HCT116 (cell line): ENCODE data around the gene ADAM30. TPM values are rescaled to one million over a fixed set of nuclear protein-coding genes. Genes with fewer than 3 reads are reported as not detected.

Experiments used
- ATAC-seq: fragments of 200-7000 bp; cut with Tn5 transposase; 2 replicates; pipeline ENCODE4 v1.9.1; 2020; ENCODE audit warnings: mild to moderate bottlenecking, moderate library complexity
- BruUV-seq: library from RNA; stranded (reverse); fragments of 400-500 nt; replicated peaks from 2 replicates; lab custom pipeline; 2021; lab: Mats Ljungman, UMichigan
- CTCF ChIA-PET: fragments of 300-600 bp; sonication (Branson Sonifier 250); formaldehyde crosslinking; loops from one replicate; lab custom pipeline; 2021; ENCODE audit warnings: antibody characterized with exemption; lab: Charles Lee
- POLR2A ChIA-PET: fragments of 300-600, 350-600 bp; sonication (Branson Sonifier 250); formaldehyde crosslinking; loops from one replicate; lab custom pipeline; 2021; ENCODE audit warnings: antibody characterized with exemption; lab: Charles Lee
- RAD21 ChIA-PET, 2 experiments: fragments of 300-600 bp; sonication (Branson Sonifier 250); formaldehyde crosslinking; loops; one replicate each; lab custom pipeline; 2023; ENCODE audit warnings: low total read pairs in 2 of 2; ENCODE audit not compliant: uncharacterized antibody in 2 of 2, unreplicated experiment in 2 of 2, low non-redundant PET in 1 of 2; lab: Charles Lee
- DNase-seq: peaks from one replicate; pipeline ENCODE4 v3.0.0-alpha.2; 2010; ENCODE audit warnings: low read depth, low spot score
- H2AFZ ChIP-seq: fragments of 200-600 bp; shearing (Covaris generic), sonication (generic); 2 replicates; pipeline ENCODE4 v1.6.1; 2017; ENCODE audit warnings: low read depth, mixed run types, mixed read lengths, antibody characterized with exemption, low read length; ENCODE audit not compliant: poor library complexity, severe bottlenecking
- H3K27ac ChIP-seq: 2 replicates; pipeline ENCODE4 v1.5.1; 2012; ENCODE audit warnings: low read depth, low read length
- H3K27me3 ChIP-seq: fragments of 200-600 bp; sonication (generic); 2 replicates; pipeline ENCODE4 v1.6.1; 2016; ENCODE audit warnings: mixed run types, low read length, mixed read lengths; ENCODE audit not compliant: insufficient read depth
- H3K36me3 ChIP-seq, 2 experiments: fragments of 200-500 bp in 1 of 2; fragments of 200-600 bp in 1 of 2; sonication (Bioruptor generic) in 1 of 2; sonication (generic) in 1 of 2; 2 replicates each; pipeline versions ENCODE4 v1.5.1 to v1.6.1; 2014 to 2016; ENCODE audit warnings: low read length in 2 of 2, inconsistent platforms in 1 of 2, mixed read lengths in 1 of 2, mixed run types in 1 of 2; ENCODE audit not compliant: insufficient read depth in 2 of 2, control insufficient read depth in 1 of 2
- H3K4me1 ChIP-seq, 2 experiments: fragments of 200-600 bp in 1 of 2; sonication (generic) in 1 of 2; 2 replicates each; pipeline versions ENCODE4 v1.5.1 to v1.6.1; 2012 to 2017; ENCODE audit warnings: low read length in 2 of 2, inconsistent platforms in 1 of 2, mild to moderate bottlenecking in 1 of 2, mixed read lengths in 1 of 2, mixed run types in 1 of 2, moderate library complexity in 1 of 2; ENCODE audit not compliant: insufficient read depth in 2 of 2, control insufficient read depth in 1 of 2
- H3K4me2 ChIP-seq: fragments of 200-600 bp; sonication (generic); 2 replicates; pipeline ENCODE4 v1.6.1; 2017; ENCODE audit warnings: mixed run types, low read length, mixed read lengths
- H3K4me3 ChIP-seq, 2 experiments: fragments of 200-600 bp in 1 of 2; sonication (generic) in 1 of 2; replicated peaks in 1 of 2; 2 replicates each; pipeline ENCODE4 v1.5.1; 2011 to 2016; ENCODE audit warnings: low read length in 2 of 2, control low read depth in 1 of 2, low read depth in 1 of 2, mild to moderate bottlenecking in 1 of 2, mixed read lengths in 1 of 2, mixed run types in 1 of 2
- H3K79me2 ChIP-seq: fragments of 200-600 bp; sonication (generic); 2 replicates; pipeline ENCODE4 v1.6.1; 2017; ENCODE audit warnings: mild to moderate bottlenecking, mixed run types, low read length, moderate library complexity, mixed read lengths; ENCODE audit not compliant: insufficient read depth
- H3K9ac ChIP-seq: fragments of 200-600 bp; sonication (generic); 2 replicates; pipeline ENCODE4 v1.6.1; 2016; ENCODE audit warnings: low read length, mixed read lengths
- H3K9me2 ChIP-seq: fragments of 200-600 bp; sonication (generic), shearing (Covaris generic); 2 replicates; pipeline ENCODE4 v1.6.1; 2017; ENCODE audit warnings: mixed run types, mild to moderate bottlenecking, moderate library complexity; ENCODE audit not compliant: insufficient read depth
- H3K9me3 ChIP-seq, 2 experiments: fragments of 200-500 bp in 1 of 2; fragments of 200-600 bp in 1 of 2; sonication (Bioruptor generic) in 1 of 2; sonication (generic) in 1 of 2; 2 replicates each; pipeline ENCODE4 v1.6.1; 2014 to 2017; ENCODE audit warnings: low read length in 2 of 2, mixed read lengths in 2 of 2, inconsistent platforms in 1 of 2, low read depth in 1 of 2, mild to moderate bottlenecking in 1 of 2, mixed run types in 1 of 2, moderate library complexity in 1 of 2; ENCODE audit not compliant: control insufficient read depth in 1 of 2, insufficient read depth in 1 of 2
- H4K20me1 ChIP-seq: fragments of 200-600 bp; sonication (generic), shearing (Covaris generic); 2 replicates; pipeline ENCODE4 v1.6.1; 2017; ENCODE audit warnings: mixed run types, mild to moderate bottlenecking, moderate library complexity; ENCODE audit not compliant: insufficient read depth
- CBX3 ChIP-seq: IDR thresholded peaks from 2 replicates; pipeline ENCODE4 v1.6.1; 2012; ENCODE audit warnings: low read depth
- CEBPB ChIP-seq: IDR thresholded peaks from 2 replicates; pipeline ENCODE4 v1.6.1; 2012; ENCODE audit warnings: low read depth
- EGR1 ChIP-seq: IDR thresholded peaks from 2 replicates; pipeline ENCODE4 v1.6.1; 2012; ENCODE audit warnings: low read depth
- EZH2 ChIP-seq: fragments of 200-600 bp; sonication (generic); IDR thresholded peaks from 2 replicates; pipeline ENCODE4 v1.6.1; 2017; ENCODE audit warnings: antibody characterized with exemption, mixed run types
- EZH2phosphoT487 ChIP-seq: fragments of 200-600 bp; IDR thresholded peaks from 2 replicates; pipeline ENCODE4 v1.6.1; 2018; ENCODE audit warnings: antibody characterized with exemption, borderline replicate concordance
- FOSL1 ChIP-seq: IDR thresholded peaks from 2 replicates; pipeline ENCODE4 v1.6.1; 2012; ENCODE audit warnings: low read depth
- POLR2A ChIP-seq: IDR thresholded peaks from 2 replicates; pipeline ENCODE4 v1.7.0; 2011; ENCODE audit warnings: borderline replicate concordance; ENCODE audit not compliant: insufficient read depth, insufficient read length; ENCODE audit errors: extremely low read depth
- RAD21 ChIP-seq: IDR thresholded peaks from 2 replicates; pipeline ENCODE4 v1.6.1; 2012; ENCODE audit warnings: low read depth, mild to moderate bottlenecking
- SIN3A ChIP-seq: IDR thresholded peaks from 2 replicates; pipeline ENCODE4 v1.6.1; 2012; ENCODE audit warnings: low read depth
- ZFX ChIP-seq: fragments of 450-650 bp; IDR thresholded peaks from 2 replicates; pipeline ENCODE4 v1.6.1; 2017
- ZNF274 ChIP-seq: fragments of 200-500 bp; sonication (Bioruptor generic); IDR thresholded peaks from 2 replicates; pipeline ENCODE4 v1.6.1; 2014; ENCODE audit warnings: mild to moderate bottlenecking, low read depth, low read length, inconsistent platforms
- intact Hi-C: fragments of 100-400 bp; cut with micrococcal nuclease; formaldehyde crosslinking; loops from 2 replicates; pipeline ENCODE4 v1.10.0; 2022
- total RNA-seq: library from RNA; stranded (reverse); gene quantifications from one replicate; pipeline ENCODE4 v1.2.1, GENCODE V29; 2021; ENCODE audit not compliant: unreplicated experiment
- TF ChIP-seq, protein P1 (sequence below): IDR thresholded peaks from 2 replicates; pipeline ENCODE4 v1.6.1; 2012
- TF ChIP-seq, protein P2 (sequence below): IDR thresholded peaks from 2 replicates; pipeline ENCODE4 v1.6.1; 2012; ENCODE audit warnings: low read depth
- TF ChIP-seq, protein P3 (sequence below), 3 experiments: fragments of 200-600 bp in 1 of 3; sonication (generic) in 1 of 3; IDR thresholded peaks in 2 of 3; conservative IDR thresholded peaks in 1 of 3; 2 replicates each; pipeline ENCODE4 v1.5.1; 2012 to 2017; ENCODE audit warnings: low read depth in 2 of 3, low read length in 2 of 3, antibody characterized with exemption in 1 of 3, borderline replicate concordance in 1 of 3, control low read depth in 1 of 3, mild to moderate bottlenecking in 1 of 3, mixed read lengths in 1 of 3, mixed run types in 1 of 3, moderate library complexity in 1 of 3; ENCODE audit not compliant: insufficient read depth in 1 of 3

The ADAM30 gene
- total RNA-seq, 1 experiment from 2014 or later: not detected

DNA sequence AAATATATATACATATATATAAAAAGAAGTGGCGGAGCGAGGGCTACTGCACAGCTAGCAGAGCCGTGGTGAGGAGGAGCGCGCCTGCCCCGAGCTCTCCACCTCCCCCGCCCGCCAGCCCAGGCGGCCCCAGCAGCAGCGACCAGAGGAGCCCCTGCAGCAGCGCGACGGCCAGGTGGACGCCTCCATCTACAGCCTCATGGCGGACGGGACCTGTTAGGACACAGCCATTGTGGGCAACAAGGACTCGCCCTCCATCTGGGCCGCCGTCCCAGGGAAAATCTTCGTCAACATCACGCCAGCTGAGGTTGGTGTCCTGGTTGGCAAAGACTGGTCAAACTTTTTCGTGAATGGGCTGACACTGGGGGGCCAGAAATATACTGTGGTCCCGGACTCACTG, 43.2 kb downstream of the ADAM30 start:
- DNase-seq: no peak
- no peak overlapping the region for H3K9ac ChIP-seq
- H3K79me2 ChIP-seq: no peaks in the 10 kb centered on the region
- ATAC-seq: no peak
- H3K27ac ChIP-seq: no peak overlapping the region
- H3K4me3 ChIP-seq: no peak overlapping the region
- TF ChIP-seq, protein P1, sequence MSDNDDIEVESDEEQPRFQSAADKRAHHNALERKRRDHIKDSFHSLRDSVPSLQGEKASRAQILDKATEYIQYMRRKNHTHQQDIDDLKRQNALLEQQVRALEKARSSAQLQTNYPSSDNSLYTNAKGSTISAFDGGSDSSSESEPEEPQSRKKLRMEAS: no peak
- TF ChIP-seq EGR1 (no peak), POLR2A (no peak), ZFX (no peak), SIN3A (no peak), FOSL1 (no peak), RAD21 (no peak), ZNF274 (no peak), EZH2phosphoT487 (no peak), CBX3 (no peak), CEBPB (no peak), EZH2 (no peak)
- TF ChIP-seq, protein P2, sequence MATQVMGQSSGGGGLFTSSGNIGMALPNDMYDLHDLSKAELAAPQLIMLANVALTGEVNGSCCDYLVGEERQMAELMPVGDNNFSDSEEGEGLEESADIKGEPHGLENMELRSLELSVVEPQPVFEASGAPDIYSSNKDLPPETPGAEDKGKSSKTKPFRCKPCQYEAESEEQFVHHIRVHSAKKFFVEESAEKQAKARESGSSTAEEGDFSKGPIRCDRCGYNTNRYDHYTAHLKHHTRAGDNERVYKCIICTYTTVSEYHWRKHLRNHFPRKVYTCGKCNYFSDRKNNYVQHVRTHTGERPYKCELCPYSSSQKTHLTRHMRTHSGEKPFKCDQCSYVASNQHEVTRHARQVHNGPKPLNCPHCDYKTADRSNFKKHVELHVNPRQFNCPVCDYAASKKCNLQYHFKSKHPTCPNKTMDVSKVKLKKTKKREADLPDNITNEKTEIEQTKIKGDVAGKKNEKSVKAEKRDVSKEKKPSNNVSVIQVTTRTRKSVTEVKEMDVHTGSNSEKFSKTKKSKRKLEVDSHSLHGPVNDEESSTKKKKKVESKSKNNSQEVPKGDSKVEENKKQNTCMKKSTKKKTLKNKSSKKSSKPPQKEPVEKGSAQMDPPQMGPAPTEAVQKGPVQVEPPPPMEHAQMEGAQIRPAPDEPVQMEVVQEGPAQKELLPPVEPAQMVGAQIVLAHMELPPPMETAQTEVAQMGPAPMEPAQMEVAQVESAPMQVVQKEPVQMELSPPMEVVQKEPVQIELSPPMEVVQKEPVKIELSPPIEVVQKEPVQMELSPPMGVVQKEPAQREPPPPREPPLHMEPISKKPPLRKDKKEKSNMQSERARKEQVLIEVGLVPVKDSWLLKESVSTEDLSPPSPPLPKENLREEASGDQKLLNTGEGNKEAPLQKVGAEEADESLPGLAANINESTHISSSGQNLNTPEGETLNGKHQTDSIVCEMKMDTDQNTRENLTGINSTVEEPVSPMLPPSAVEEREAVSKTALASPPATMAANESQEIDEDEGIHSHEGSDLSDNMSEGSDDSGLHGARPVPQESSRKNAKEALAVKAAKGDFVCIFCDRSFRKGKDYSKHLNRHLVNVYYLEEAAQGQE: no peak
- TF ChIP-seq, protein P3, sequence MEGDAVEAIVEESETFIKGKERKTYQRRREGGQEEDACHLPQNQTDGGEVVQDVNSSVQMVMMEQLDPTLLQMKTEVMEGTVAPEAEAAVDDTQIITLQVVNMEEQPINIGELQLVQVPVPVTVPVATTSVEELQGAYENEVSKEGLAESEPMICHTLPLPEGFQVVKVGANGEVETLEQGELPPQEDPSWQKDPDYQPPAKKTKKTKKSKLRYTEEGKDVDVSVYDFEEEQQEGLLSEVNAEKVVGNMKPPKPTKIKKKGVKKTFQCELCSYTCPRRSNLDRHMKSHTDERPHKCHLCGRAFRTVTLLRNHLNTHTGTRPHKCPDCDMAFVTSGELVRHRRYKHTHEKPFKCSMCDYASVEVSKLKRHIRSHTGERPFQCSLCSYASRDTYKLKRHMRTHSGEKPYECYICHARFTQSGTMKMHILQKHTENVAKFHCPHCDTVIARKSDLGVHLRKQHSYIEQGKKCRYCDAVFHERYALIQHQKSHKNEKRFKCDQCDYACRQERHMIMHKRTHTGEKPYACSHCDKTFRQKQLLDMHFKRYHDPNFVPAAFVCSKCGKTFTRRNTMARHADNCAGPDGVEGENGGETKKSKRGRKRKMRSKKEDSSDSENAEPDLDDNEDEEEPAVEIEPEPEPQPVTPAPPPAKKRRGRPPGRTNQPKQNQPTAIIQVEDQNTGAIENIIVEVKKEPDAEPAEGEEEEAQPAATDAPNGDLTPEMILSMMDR (IDR thresholded peaks at IDR 0.05 in 2 of 3, conservative IDR thresholded peaks at IDR 0.05 in 1 of 3; ENCODE audit: borderline replicate concordance in 1 of 3, insufficient read depth in 1 of 3, low read depth in 2 of 3, low read length in 2 of 3): no peak
- intact Hi-C loops: no loop called here
- H3K9me2 ChIP-seq: no peaks in the 10 kb centered on the region
- H3K36me3 ChIP-seq: no peaks in the 10 kb centered on the region
- CTCF ChIA-PET: no interaction called here
- H3K27me3 ChIP-seq: no peaks in the 10 kb centered on the region
- H4K20me1 ChIP-seq: no peaks in the 10 kb centered on the region
- no peak overlapping the region for H3K4me2 ChIP-seq
- H3K9me3 ChIP-seq: no peaks in the 10 kb centered on the region
- BruUV-seq: no TSS peak
- POLR2A ChIA-PET: no interaction called here
- no peaks in the 10 kb centered on the region for H3K4me1 ChIP-seq
- RAD21 ChIA-PET: no interaction called here
- no peak overlapping the region for H2AFZ ChIP-seq
